ENCODE results near the gene RBM34. TPM values are rescaled to one million over a fixed set of nuclear protein-coding genes. Genes with fewer than 3 reads are reported as not detected.

RBM34 gene
- total RNA-seq, 1 experiment from 2014 or later: 106 TPM

DNA sequence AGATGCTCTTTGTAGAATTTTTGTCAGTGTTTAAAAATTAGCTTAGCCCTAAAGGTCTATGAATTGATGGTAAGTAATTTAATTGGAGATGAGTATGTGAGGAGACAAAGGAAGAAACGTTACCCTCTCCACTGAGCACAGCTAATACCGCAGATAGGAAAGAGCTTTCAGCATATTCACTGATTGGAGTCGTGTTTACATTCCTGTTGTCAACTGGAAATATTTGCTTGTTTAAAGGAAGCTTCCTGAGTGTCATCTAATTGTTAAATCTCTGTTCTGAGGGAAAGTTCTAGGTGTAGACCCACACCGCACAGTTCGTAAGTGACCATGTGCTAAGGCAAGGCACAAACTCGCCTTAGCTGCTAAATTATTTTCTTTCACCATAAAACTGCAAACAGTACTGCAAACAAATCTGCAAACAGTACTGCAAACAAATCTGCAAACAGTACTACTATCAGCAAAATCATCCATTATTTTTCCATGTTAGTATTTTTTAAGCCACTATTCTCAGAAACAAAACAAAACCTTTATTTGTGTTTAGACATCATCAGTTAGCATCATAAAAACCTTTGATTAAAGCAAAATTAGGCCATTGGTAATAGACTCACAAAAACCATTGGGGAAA is 65.0 kb downstream of the RBM34 start:
- BruUV-seq (replicated peaks): no TSS peak
- Histone ChIP-seq H2AFZ (no peak overlapping the region), H3K9me2 (ENCODE audit: insufficient read depth) (no peaks in the 10 kb centered on the region), H3K27ac (no peak overlapping the region), H3K9me3 (ENCODE audit: insufficient read depth, low read depth) (no peaks in the 10 kb centered on the region), H4K20me1 (ENCODE audit: insufficient read depth) (no peaks in the 10 kb centered on the region), H3K4me3 (no peak overlapping the region), H3F3A (ENCODE audit: insufficient read depth, low read depth) (peaks cover 13% of the 10 kb centered on the region; the same call in 1 of the 2 replicates), H3K36me3 (ENCODE audit: low read depth) (no peaks in the 10 kb centered on the region), H3K79me2 (ENCODE audit: low read depth) (no peaks in the 10 kb centered on the region), H3K4me2 (no peak overlapping the region), H3K4me1 (replicated peaks; ENCODE audit: insufficient read depth) (no peaks in the 10 kb centered on the region), H3K27me3 (ENCODE audit: insufficient read depth, low read depth) (no peaks in the 10 kb centered on the region)
- ChIA-PET CTCF (interaction anchor here (0.6 to 0.7 kb wide), 5 partner anchors 73 to 700 kb away, joined by 3 to 11 read pairs (median 4); no protein-coding TSS in a partner anchor), POLR2A (ENCODE audit: unreplicated experiment) (interaction anchor here (0.6 kb wide), 1 partner anchor 601 kb away, joined by 8 read pairs; no protein-coding TSS in a partner anchor)
- intact Hi-C loops (cut with micrococcal nuclease; ENCODE audit: unreplicated experiment): loop anchor here (10.0 kb wide), 2 partner anchors 721 to 879 kb away; partner anchors contain the start of gene COA6
- TF ChIP-seq EZH2 (IDR thresholded peaks at IDR 0.05; ENCODE audit: low read depth): no peak
- TF ChIP-seq, protein P1, sequence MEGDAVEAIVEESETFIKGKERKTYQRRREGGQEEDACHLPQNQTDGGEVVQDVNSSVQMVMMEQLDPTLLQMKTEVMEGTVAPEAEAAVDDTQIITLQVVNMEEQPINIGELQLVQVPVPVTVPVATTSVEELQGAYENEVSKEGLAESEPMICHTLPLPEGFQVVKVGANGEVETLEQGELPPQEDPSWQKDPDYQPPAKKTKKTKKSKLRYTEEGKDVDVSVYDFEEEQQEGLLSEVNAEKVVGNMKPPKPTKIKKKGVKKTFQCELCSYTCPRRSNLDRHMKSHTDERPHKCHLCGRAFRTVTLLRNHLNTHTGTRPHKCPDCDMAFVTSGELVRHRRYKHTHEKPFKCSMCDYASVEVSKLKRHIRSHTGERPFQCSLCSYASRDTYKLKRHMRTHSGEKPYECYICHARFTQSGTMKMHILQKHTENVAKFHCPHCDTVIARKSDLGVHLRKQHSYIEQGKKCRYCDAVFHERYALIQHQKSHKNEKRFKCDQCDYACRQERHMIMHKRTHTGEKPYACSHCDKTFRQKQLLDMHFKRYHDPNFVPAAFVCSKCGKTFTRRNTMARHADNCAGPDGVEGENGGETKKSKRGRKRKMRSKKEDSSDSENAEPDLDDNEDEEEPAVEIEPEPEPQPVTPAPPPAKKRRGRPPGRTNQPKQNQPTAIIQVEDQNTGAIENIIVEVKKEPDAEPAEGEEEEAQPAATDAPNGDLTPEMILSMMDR (conservative IDR thresholded peaks at IDR 0.05): no peak
- no peak for DNase-seq

DNA sequence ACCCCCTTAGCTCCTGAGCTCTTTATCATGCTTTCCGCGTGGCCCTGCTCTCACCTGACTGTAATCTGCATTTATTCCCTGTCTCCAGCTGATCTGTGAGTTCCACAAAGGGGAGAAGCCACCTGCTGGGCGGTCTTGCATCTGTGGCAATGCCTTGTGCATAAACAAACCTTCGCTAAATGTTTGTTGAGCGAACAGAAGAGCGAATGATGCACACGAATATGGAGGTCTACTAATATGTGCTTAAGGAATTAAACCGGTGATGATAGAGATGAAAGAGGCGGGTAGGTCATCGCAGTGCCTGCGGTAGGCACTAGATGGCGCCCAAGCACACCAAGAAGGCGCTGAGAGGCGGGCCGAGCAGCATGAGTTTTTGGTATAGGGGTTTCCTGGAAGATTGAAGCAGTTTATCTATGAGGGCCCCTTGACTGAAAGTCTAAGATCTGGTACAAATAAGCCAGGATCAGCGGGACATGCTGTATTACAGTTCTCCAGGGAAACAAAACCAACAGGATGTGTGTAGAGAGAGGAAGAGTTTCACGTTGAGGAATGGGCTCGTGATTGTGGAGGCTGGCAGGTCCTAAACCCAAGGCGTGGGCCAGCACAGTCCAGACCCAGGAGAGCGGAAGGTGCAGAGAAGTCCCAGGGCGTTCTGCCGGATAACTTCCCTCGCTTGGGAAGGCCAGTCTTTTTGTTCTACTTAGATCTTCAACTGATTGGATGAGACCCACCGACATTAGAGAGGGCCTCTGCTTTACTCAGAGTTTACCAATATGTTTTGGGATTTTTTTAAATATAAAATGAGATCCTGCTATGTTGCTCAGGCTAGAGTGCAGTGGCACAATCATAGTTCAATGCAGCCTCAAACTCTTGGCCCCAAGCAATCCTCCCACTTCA is 67.1 kb downstream of the RBM34 start:
- H2AFZ ChIP-seq: no peak overlapping the region
- ChIA-PET POLR2A (ENCODE audit: unreplicated experiment) (no interaction called here), CTCF (interaction anchor here (0.6 to 1.7 kb wide), 7 partner anchors 11 to 823 kb away, joined by 3 to 10 read pairs (median 5); no protein-coding TSS in a partner anchor)
- 0 out of 2 replicates have a peak overlapping the region, but pooled peaks have one; percentile 3 for H3K4me2 ChIP-seq
- H3K4me3 ChIP-seq: no peak overlapping the region
- H3K27ac ChIP-seq: no peak overlapping the region
- intact Hi-C loops (cut with micrococcal nuclease; ENCODE audit: unreplicated experiment): loop anchor here (5.0 to 10.0 kb wide), 3 partner anchors 688 to 881 kb away; partner anchors contain the start of gene COA6
- no peaks in the 10 kb centered on the region for H3K9me3 ChIP-seq (ENCODE audit: insufficient read depth, low read depth)
- H3K27me3 ChIP-seq (ENCODE audit: insufficient read depth, low read depth): no peaks in the 10 kb centered on the region
- no peaks in the 10 kb centered on the region for H3K9me2 ChIP-seq (ENCODE audit: insufficient read depth)
- TF ChIP-seq EZH2 (IDR thresholded peaks at IDR 0.05; ENCODE audit: low read depth): no peak
- TF ChIP-seq, protein P1 (conservative IDR thresholded peaks at IDR 0.05): peak; percentile 88
- peak; percentile 50 to 79 for DNase-seq
- BruUV-seq (replicated peaks): no TSS peak
- no peaks in the 10 kb centered on the region for H4K20me1 ChIP-seq (ENCODE audit: insufficient read depth)
- H3K36me3 ChIP-seq (ENCODE audit: low read depth): no peaks in the 10 kb centered on the region
- no peaks in the 10 kb centered on the region for H3K4me1 ChIP-seq (replicated peaks; ENCODE audit: insufficient read depth)
- 0 out of 2 replicates have a peak, but pooled peaks cover 4% of the 10 kb centered on the region for H3F3A ChIP-seq (ENCODE audit: insufficient read depth, low read depth)
- H3K79me2 ChIP-seq (ENCODE audit: low read depth): no peaks in the 10 kb centered on the region

All from PC-9 (cell line).